Measurements from ENCODE around the gene MAVS. TPM values are rescaled to one million over a fixed set of nuclear protein-coding genes. Genes with fewer than 3 reads are reported as not detected.
"Not testable (repeated sequence)": the region's sequence is repeated elsewhere in the genome, so short reads cannot be mapped to it uniquely, and the experiment has no call there.

MAVS gene
- total and polyA plus RNA-seq, 7 donors, result 14.0 to 61.3 (median 49.7) TPM

DNA sequence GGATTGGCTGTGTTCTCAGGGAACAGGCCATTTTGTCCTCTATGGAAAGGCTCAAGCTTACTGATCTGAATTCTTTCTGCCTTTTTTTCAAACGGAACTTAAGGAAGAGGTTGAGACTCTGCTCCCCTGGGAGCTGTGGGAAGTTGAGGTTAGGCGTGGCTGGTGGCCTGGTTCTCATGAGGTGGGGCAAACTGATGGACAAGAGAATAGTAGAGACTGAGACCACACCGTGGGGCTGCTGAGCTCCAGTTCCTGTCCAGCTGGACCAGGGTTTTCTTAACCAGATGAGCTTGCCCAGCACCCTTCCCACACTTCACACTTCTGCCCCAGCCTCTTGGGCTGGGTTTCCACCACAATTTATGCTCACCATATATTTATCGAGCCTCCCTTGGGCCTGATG, 20.2 kb upstream of the MAVS start:
- ATAC-seq (no peak), DNase-seq (no peak)
- Histone ChIP-seq H3K4me3 (no peak overlapping the region), H3K36me3 (ENCODE audit: insufficient read depth in 1 of 2, low read depth in 1 of 2) (peaks cover 7 to 72% of the 10 kb centered on the region in 2 donors), H3K9me3 (no peaks in the 10 kb centered on the region), H3K27ac (no peak overlapping the region), H3K27me3 (ENCODE audit: insufficient read depth in 3 of 3, low read length in 2 of 3) (no peaks in the 10 kb centered on the region), H3K4me1 (no peaks in the 10 kb centered on the region)
- intact Hi-C loops (cut with DNase I), result no loop called here
- TF ChIP-seq, protein P1, sequence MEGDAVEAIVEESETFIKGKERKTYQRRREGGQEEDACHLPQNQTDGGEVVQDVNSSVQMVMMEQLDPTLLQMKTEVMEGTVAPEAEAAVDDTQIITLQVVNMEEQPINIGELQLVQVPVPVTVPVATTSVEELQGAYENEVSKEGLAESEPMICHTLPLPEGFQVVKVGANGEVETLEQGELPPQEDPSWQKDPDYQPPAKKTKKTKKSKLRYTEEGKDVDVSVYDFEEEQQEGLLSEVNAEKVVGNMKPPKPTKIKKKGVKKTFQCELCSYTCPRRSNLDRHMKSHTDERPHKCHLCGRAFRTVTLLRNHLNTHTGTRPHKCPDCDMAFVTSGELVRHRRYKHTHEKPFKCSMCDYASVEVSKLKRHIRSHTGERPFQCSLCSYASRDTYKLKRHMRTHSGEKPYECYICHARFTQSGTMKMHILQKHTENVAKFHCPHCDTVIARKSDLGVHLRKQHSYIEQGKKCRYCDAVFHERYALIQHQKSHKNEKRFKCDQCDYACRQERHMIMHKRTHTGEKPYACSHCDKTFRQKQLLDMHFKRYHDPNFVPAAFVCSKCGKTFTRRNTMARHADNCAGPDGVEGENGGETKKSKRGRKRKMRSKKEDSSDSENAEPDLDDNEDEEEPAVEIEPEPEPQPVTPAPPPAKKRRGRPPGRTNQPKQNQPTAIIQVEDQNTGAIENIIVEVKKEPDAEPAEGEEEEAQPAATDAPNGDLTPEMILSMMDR (IDR thresholded peaks at IDR 0.05), result no peak
- 53 to 75% (median 56%) methylated on average over 4 of the region's 4 CpGs for WGBS, 3 donors

DNA sequence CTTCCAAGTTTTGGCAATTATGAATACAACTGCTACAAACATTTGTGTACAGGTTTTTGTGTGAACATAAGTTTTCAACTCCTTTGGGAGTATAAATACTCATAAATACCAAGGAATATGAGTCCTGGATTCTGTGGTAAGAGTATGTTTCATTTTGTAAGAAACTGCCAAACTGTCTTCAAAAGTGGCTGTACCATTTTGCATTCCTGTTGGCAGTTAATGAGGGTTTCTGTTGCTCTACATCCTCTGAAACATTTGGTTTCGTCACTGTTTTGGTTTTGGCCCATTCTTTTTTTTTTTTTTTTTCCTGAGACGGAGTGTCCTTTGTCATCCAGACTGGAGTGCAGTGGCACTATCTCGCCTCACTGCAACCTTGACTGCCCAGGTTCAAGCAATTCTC, 17.8 kb upstream of the MAVS start:
- DNase-seq (no peak), ATAC-seq (no peak)
- H3K27me3 ChIP-seq (ENCODE audit: insufficient read depth in 3 of 3, low read length in 2 of 3), result no peaks in the 10 kb centered on the region
- no peaks in the 10 kb centered on the region for H3K4me1 ChIP-seq
- peaks cover 3 to 57% of the 10 kb centered on the region in 2 donors for H3K36me3 ChIP-seq (ENCODE audit: insufficient read depth in 1 of 2, low read depth in 1 of 2)
- WGBS, 3 donors, result 82 to 100% (median 92%) methylated on average over 3 of the region's 3 CpGs
- no peaks in the 10 kb centered on the region for H3K9me3 ChIP-seq
- H3K27ac ChIP-seq, result no peak overlapping the region
- TF ChIP-seq, protein P1 (IDR thresholded peaks at IDR 0.05), result no peak
- H3K4me3 ChIP-seq, result no peak overlapping the region
- intact Hi-C loops (cut with DNase I), result no loop called here

DNA sequence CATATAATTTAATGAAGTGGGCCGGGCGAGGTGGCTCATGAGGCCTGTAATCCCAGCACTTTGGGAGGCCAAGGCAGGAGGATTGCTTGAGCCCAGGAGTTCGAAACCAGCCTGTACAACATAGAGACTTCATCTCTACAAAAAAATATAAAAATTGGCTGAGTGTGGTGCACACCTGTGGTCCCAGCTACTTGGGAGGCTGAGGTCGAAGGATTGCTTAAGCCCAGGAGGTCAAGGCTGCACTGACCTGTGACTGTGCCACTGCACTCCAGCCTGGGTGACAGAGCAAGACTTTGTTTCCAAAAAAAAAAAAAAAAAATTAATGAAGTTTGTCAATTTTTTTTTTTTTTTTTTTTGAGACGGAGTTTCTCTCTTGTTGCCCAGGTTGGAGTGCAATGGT, 16.7 kb upstream of the MAVS start:
- peaks cover 0 to 46% of the 10 kb centered on the region in 2 donors for H3K36me3 ChIP-seq (ENCODE audit: insufficient read depth in 1 of 2, low read depth in 1 of 2)
- WGBS, 3 donors, result 91 to 97% (median 96%) methylated on average over 4 to 5 of the region's 5 CpGs
- H3K9me3 ChIP-seq; H3K4me1 ChIP-seq; ATAC-seq; H3K4me3 ChIP-seq; intact Hi-C loops (cut with DNase I); H3K27ac ChIP-seq; DNase-seq; H3K27me3 ChIP-seq (ENCODE audit: insufficient read depth in 3 of 3, low read length in 2 of 3): not testable (repeated sequence)

DNA sequence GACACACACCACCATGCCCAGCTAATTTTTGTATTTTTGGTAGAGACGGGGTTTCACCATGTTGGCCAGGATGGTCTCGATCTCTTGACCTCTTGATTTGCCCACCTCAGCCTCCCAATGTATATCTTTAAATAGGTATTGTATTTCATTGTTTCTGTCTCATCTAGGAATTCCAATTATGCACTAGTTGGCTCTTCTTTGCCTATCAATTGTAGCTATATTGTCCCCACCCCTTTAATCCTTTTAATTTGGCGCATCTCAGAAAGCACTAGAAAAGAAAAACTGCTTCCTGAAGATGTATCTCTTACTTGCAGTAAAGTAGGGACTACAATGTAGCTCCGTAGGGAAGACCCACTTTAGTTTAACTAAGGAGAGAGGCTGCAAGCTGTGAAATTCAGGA, 10.5 kb upstream of the MAVS start:
- Histone ChIP-seq H3K36me3 (ENCODE audit: insufficient read depth in 1 of 2, low read depth in 1 of 2) (peaks cover 0 to 5% of the 10 kb centered on the region in 2 donors), H3K4me1 (no peaks in the 10 kb centered on the region), H3K4me3 (no peak overlapping the region), H3K9me3 (no peaks in the 10 kb centered on the region), H3K27ac (no peak overlapping the region), H3K27me3 (ENCODE audit: insufficient read depth in 3 of 3, low read length in 2 of 3) (no peaks in the 10 kb centered on the region)
- intact Hi-C loops (cut with DNase I), result no loop called here
- DNase-seq (no peak), ATAC-seq (no peak)
- 93 to 96% (median 94%) methylated on average over 4 of the region's 4 CpGs for WGBS, 3 donors
- TF ChIP-seq, protein P1 (IDR thresholded peaks at IDR 0.05), result no peak

DNA sequence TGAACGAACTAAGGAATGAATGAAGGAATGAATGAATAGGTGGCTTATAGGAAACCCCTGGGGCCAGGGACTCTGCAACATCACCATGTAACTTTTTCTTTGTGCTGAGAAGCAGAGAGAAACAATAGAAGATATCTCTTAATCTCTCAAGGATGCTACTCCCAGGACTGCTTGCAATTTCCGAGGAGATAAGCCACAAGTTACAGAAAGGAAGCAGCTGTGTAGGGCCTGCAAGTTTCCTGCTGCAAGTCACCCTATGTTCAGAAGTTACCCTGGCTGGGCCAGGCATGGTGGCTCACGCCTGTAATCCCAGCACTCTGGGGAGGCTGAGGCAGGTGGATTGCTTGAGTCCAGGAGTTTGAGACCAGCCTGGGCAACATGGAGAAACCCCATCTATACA, 7.3 kb upstream of the MAVS start:
- TF ChIP-seq, protein P1 (IDR thresholded peaks at IDR 0.05), result no peak
- Histone ChIP-seq H3K9me3 (no peaks in the 10 kb centered on the region), H3K4me3 (no peak overlapping the region), H3K36me3 (ENCODE audit: insufficient read depth in 1 of 2, low read depth in 1 of 2) (no peaks in the 10 kb centered on the region), H3K4me1 (no peaks in the 10 kb centered on the region), H3K27ac (no peak overlapping the region), H3K27me3 (ENCODE audit: insufficient read depth in 3 of 3, low read length in 2 of 3) (no peaks in the 10 kb centered on the region)
- no peak for DNase-seq
- intact Hi-C loops (cut with DNase I), result no loop called here
- ATAC-seq, result no peak
- 75 to 84% (median 84%) methylated on average over 3 of the region's 3 CpGs for WGBS, 3 donors

DNA sequence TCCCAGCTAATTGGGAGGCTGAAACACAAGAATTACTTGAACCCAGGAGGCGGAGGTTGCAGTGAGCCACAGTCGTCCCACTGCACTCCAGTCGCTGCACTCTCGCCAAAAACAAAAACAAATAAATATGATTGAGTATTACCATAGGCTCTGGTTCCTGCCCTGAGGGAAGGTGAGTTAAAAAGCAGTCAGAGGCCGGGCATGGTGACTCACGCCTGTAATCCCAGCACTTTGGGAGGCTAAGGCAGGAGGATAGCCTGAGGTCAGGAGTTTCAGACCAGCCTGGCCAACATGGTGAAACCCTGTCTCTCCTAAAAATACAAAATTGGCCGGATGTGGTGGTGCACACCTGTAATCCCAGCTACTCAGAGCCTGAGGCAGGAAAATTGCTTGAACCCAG, 6.4 kb upstream of the MAVS start:
- DNase-seq; ATAC-seq; H3K4me1 ChIP-seq; H3K27ac ChIP-seq; H3K9me3 ChIP-seq; intact Hi-C loops (cut with DNase I); H3K4me3 ChIP-seq; H3K27me3 ChIP-seq (ENCODE audit: insufficient read depth in 3 of 3, low read length in 2 of 3); H3K36me3 ChIP-seq (ENCODE audit: insufficient read depth in 1 of 2, low read depth in 1 of 2): not testable (repeated sequence)
- 96% methylated on average over 7 of the region's 7 CpGs for WGBS, 3 donors
